H9 (cell line): ENCODE results near the gene CHID1. TPM values are rescaled to one million over a fixed set of nuclear protein-coding genes. Genes with fewer than 3 reads are reported as not detected.

Experiments
- DNase-seq: peaks from one replicate; pipeline ENCODE4 v3.0.0-alpha.2; 2017
- H2AFZ ChIP-seq: one replicate; pipeline ENCODE4 v1.6.1; 2013; ENCODE audit warnings: mild to moderate bottlenecking, low read length, control low read depth, moderate library complexity
- H2AK5ac ChIP-seq: 2 replicates; pipeline ENCODE4 v1.6.1; 2013; ENCODE audit warnings: low read length, control low read depth, mixed read lengths; ENCODE audit not compliant: insufficient read length
- H2BK120ac ChIP-seq: one replicate; pipeline ENCODE4 v1.6.1; 2013; ENCODE audit warnings: low read depth, mild to moderate bottlenecking, low read length, control low read depth, inconsistent platforms; ENCODE audit not compliant: poor library complexity, severe bottlenecking
- H2BK12ac ChIP-seq: 2 replicates; pipeline ENCODE4 v1.6.1; 2013; ENCODE audit warnings: low read length, control low read depth, mixed read lengths, low read depth; ENCODE audit not compliant: insufficient read length
- H2BK15ac ChIP-seq: 2 replicates; pipeline ENCODE4 v1.6.1; 2013; ENCODE audit warnings: low read depth, low read length, control low read depth
- H2BK20ac ChIP-seq: one replicate; pipeline ENCODE4 v1.6.1; 2013; ENCODE audit warnings: low read depth, mild to moderate bottlenecking, low read length, control low read depth, inconsistent platforms; ENCODE audit not compliant: poor library complexity, severe bottlenecking
- H2BK5ac ChIP-seq: 2 replicates; pipeline ENCODE4 v1.6.1; 2013; ENCODE audit warnings: low read length, control low read depth, mixed read lengths; ENCODE audit not compliant: insufficient read length
- H3K14ac ChIP-seq: 2 replicates; pipeline ENCODE4 v1.6.1; 2013; ENCODE audit warnings: low read length, control low read depth; ENCODE audit not compliant: insufficient read depth
- H3K18ac ChIP-seq: 2 replicates; pipeline ENCODE4 v1.6.1; 2013; ENCODE audit warnings: low read depth, mild to moderate bottlenecking, mixed read lengths, low read length, control low read depth; ENCODE audit not compliant: insufficient read length
- H3K23ac ChIP-seq: 2 replicates; pipeline ENCODE4 v1.6.1; 2013; ENCODE audit warnings: low read length, control low read depth, mixed read lengths, low read depth; ENCODE audit not compliant: insufficient read length
- H3K23me2 ChIP-seq: 2 replicates; pipeline ENCODE4 v1.6.1; 2013; ENCODE audit warnings: low read depth, mild to moderate bottlenecking, mixed read lengths, low read length, control low read depth; ENCODE audit not compliant: insufficient read length, poor library complexity, severe bottlenecking
- H3K27ac ChIP-seq: 2 replicates; pipeline ENCODE4 v1.5.1; 2013; ENCODE audit warnings: low read length, control low read depth, mixed read lengths, low read depth; ENCODE audit not compliant: insufficient read length
- H3K27me3 ChIP-seq: 2 replicates; pipeline ENCODE4 v1.6.1; 2013; ENCODE audit warnings: low read length, control low read depth, inconsistent platforms; ENCODE audit not compliant: insufficient read depth
- H3K4ac ChIP-seq: 2 replicates; pipeline ENCODE4 v1.6.1; 2013; ENCODE audit warnings: low read depth, mild to moderate bottlenecking, control low read depth, inconsistent platforms, low read length, moderate library complexity
- H3K4me1 ChIP-seq: 2 replicates; pipeline ENCODE4 v1.6.1; 2013; ENCODE audit warnings: low read length, control low read depth, inconsistent platforms; ENCODE audit not compliant: insufficient read depth
- H3K4me2 ChIP-seq: 2 replicates; pipeline ENCODE4 v1.6.1; 2013; ENCODE audit warnings: low read length, control low read depth, mixed read lengths; ENCODE audit not compliant: insufficient read length, insufficient read depth
- H3K56ac ChIP-seq: 2 replicates; pipeline ENCODE4 v1.6.1; 2013; ENCODE audit warnings: low read depth, mild to moderate bottlenecking, mixed read lengths, low read length, control low read depth; ENCODE audit not compliant: insufficient read length
- H3K79me1 ChIP-seq: 2 replicates; pipeline ENCODE4 v1.6.1; 2013; ENCODE audit warnings: low read depth, mild to moderate bottlenecking, moderate library complexity, low read length, control low read depth, inconsistent platforms; ENCODE audit not compliant: insufficient read depth, poor library complexity, severe bottlenecking
- H3K79me2 ChIP-seq: 2 replicates; pipeline ENCODE4 v1.6.1; 2013; ENCODE audit warnings: low read length, control low read depth, inconsistent platforms; ENCODE audit not compliant: insufficient read depth
- H3K9ac ChIP-seq: 2 replicates; pipeline ENCODE4 v1.6.1; 2013; ENCODE audit warnings: low read length, control low read depth, mixed read lengths; ENCODE audit not compliant: insufficient read length; ENCODE audit errors: extremely low read depth
- H3K9me3 ChIP-seq: one replicate; pipeline ENCODE4 v1.6.1; 2013; ENCODE audit warnings: low read depth, low read length, inconsistent platforms; ENCODE audit not compliant: control insufficient read depth
- H3T11ph ChIP-seq: one replicate; pipeline ENCODE4 v1.6.1; 2013; ENCODE audit warnings: mild to moderate bottlenecking, low read length, control low read depth, inconsistent platforms
- H4K20me1 ChIP-seq: one replicate; pipeline ENCODE4 v1.6.1; 2013; ENCODE audit not compliant: control insufficient read depth, insufficient read length, insufficient read depth
- H4K5ac ChIP-seq: 2 replicates; pipeline ENCODE4 v1.6.1; 2013; ENCODE audit warnings: low read depth, mild to moderate bottlenecking, mixed read lengths, low read length, control low read depth; ENCODE audit not compliant: insufficient read length
- H4K8ac ChIP-seq: replicated peaks from 2 replicates; pipeline ENCODE4 v1.6.1; 2013; ENCODE audit warnings: low read length, control low read depth, mixed read lengths, low read depth; ENCODE audit not compliant: insufficient read length
- H4K91ac ChIP-seq: 2 replicates; pipeline ENCODE4 v1.6.1; 2013; ENCODE audit warnings: low read depth, mild to moderate bottlenecking, moderate library complexity, mixed read lengths, low read length, control low read depth; ENCODE audit not compliant: insufficient read length
- H3K27ac Mint-ChIP-seq, 3 experiments: 2 replicates in 2 of 3; 3 replicates in 1 of 3; pipeline ENCODE4 v1.8.0; 2020 to 2021; ENCODE audit warnings: mixed read lengths in 3 of 3, mild to moderate bottlenecking in 1 of 3, moderate library complexity in 1 of 3
- H3K27me3 Mint-ChIP-seq: 2 replicates; pipeline ENCODE4 v1.8.0; 2021; ENCODE audit warnings: low read depth, mild to moderate bottlenecking, moderate library complexity, mixed read lengths
- H3K36me3 Mint-ChIP-seq, 3 experiments: 2 replicates in 2 of 3; 3 replicates in 1 of 3; pipeline ENCODE4 v1.8.0; 2020 to 2021; ENCODE audit warnings: low read depth in 3 of 3, mixed read lengths in 3 of 3; ENCODE audit not compliant: insufficient read depth in 1 of 3
- H3K4me1 Mint-ChIP-seq, 2 experiments: 2 replicates each; pipeline ENCODE4 v1.8.0; 2020; ENCODE audit warnings: mixed read lengths in 2 of 2
- H3K4me3 Mint-ChIP-seq, 2 experiments: 2 replicates in 1 of 2; 3 replicates in 1 of 2; pipeline ENCODE4 v1.8.0; 2020 to 2021; ENCODE audit warnings: mild to moderate bottlenecking in 2 of 2, mixed read lengths in 2 of 2, moderate library complexity in 1 of 2
- H3K9me3 Mint-ChIP-seq, 2 experiments: 2 replicates in 1 of 2; 3 replicates in 1 of 2; pipeline ENCODE4 v1.8.0; 2020; ENCODE audit warnings: mild to moderate bottlenecking in 2 of 2, mixed read lengths in 2 of 2, moderate library complexity in 1 of 2
- WGBS: extraction: QIAGEN DNeasy Blood & Tissue Kit; methylation state at CpG from one replicate; pipeline ENCODE4 v1.1.7; 2013; ENCODE audit warnings: missing lambda C conversion rate, low lambda C conversion rate, mixed read lengths; ENCODE audit not compliant: insufficient read length; ENCODE audit errors: extremely low coverage; 5-methylcytosine and 5-hydroxymethylcytosine counted together
- total RNA-seq: library from RNA; stranded (reverse); gene quantifications from 2 replicates; pipeline ENCODE4 v1.2.1, GENCODE V29; 2021
- TF ChIP-seq, protein P1 (sequence below): fragments of 200-600 bp; sonication (generic); conservative IDR thresholded peaks from 3 replicates; pipeline ENCODE4 v1.8.0; 2021; ENCODE audit warnings: antibody characterized with exemption, mild to moderate bottlenecking

The CHID1 gene
- total RNA-seq, 1 experiment from 2014 or later = 89.4 TPM

DNA sequence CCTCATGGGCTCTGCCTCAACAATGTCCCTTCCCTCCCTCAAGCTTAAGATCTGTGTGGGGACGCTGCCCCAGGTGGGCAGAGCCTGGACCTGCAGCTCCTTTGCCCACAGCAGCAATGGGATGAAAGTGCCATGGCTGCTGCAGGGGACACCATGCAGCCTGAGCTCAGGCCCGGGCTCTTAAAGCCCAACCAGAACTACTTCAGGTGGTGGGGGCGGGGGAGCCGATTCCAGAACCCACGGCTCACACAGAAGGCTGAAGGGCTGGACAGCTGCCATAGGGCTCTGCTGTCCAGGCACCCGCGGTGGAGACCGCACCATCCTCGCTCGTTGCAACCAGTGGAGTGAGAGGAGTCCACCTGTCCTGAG lies 12.5 kb downstream of the CHID1 start:
- Histone ChIP-seq H2BK5ac (no peak overlapping the region), H3K18ac (no peak overlapping the region)

More for the DNA sequence above, 12.5 kb downstream of the CHID1 start:
- Histone ChIP-seq H3K9ac (no peak overlapping the region), H3K27me3 (no peaks in the 10 kb centered on the region), H3K9me3 (no peaks in the 10 kb centered on the region), H3K4ac (no peak overlapping the region), H2BK20ac (no peak overlapping the region), H3K79me1 (no peaks in the 10 kb centered on the region), H3K4me1 (no peaks in the 10 kb centered on the region), H3K56ac (no peak overlapping the region), H2BK12ac (no peak overlapping the region), H3K79me2 (no peaks in the 10 kb centered on the region), H2BK120ac (no peak overlapping the region), H3K23ac (no peak overlapping the region), H4K8ac (no peak overlapping the region), H3K23me2 (no peaks in the 10 kb centered on the region), H3T11ph (no peak overlapping the region), H4K20me1 (no peaks in the 10 kb centered on the region), H2BK15ac (no peak overlapping the region), H2AK5ac (no peak overlapping the region), H3K27ac (no peak overlapping the region), H4K5ac (no peak overlapping the region), H3K4me2 (no peak overlapping the region), H2AFZ (no peak overlapping the region), H4K91ac (no peak overlapping the region), H3K14ac (no peak overlapping the region)
- peak; percentile 58 for DNase-seq
- H3K4me1 Mint-ChIP-seq = peaks cover 0 to 3% of the 10 kb centered on the region in 2 experiments; a peak in 1 of 4 replicates
- TF ChIP-seq, protein P1, sequence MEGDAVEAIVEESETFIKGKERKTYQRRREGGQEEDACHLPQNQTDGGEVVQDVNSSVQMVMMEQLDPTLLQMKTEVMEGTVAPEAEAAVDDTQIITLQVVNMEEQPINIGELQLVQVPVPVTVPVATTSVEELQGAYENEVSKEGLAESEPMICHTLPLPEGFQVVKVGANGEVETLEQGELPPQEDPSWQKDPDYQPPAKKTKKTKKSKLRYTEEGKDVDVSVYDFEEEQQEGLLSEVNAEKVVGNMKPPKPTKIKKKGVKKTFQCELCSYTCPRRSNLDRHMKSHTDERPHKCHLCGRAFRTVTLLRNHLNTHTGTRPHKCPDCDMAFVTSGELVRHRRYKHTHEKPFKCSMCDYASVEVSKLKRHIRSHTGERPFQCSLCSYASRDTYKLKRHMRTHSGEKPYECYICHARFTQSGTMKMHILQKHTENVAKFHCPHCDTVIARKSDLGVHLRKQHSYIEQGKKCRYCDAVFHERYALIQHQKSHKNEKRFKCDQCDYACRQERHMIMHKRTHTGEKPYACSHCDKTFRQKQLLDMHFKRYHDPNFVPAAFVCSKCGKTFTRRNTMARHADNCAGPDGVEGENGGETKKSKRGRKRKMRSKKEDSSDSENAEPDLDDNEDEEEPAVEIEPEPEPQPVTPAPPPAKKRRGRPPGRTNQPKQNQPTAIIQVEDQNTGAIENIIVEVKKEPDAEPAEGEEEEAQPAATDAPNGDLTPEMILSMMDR = peak; percentile 41; the same call in 2 of the 3 replicates
- peak overlapping the region in 1 of 3 experiments; percentile 35; a peak in 1 of 7 replicates for H3K27ac Mint-ChIP-seq
- WGBS = no CpG with 5 or more reads among the region's 10 CpGs
- H3K36me3 Mint-ChIP-seq = peaks cover 21 to 47% (median 35%) of the 10 kb centered on the region in 3 experiments; a peak in 6 of 7 replicates
- no peaks in the 10 kb centered on the region for H3K9me3 Mint-ChIP-seq
- H3K4me3 Mint-ChIP-seq = no peak overlapping the region
- no peaks in the 10 kb centered on the region for H3K27me3 Mint-ChIP-seq
